Right lobe of liver (tissue), 6 donors: ENCODE data around the gene EFHD1. TPM values are rescaled to one million over a fixed set of nuclear protein-coding genes. Genes with fewer than 3 reads are reported as not detected.
"Not testable (repeated sequence)": the region's sequence is repeated elsewhere in the genome, so short reads cannot be mapped to it uniquely, and the experiment has no call there.

Experiments
- ATAC-seq, 4 donors: fragments of 200-7000 bp; cut with Tn5 transposase; one replicate each; pipeline ENCODE4 v1.9.1; 2020; ENCODE audit warnings: mild to moderate bottlenecking in 4 of 4, moderate library complexity in 4 of 4
- DNase-seq, 3 donors: peaks; one replicate each; pipeline ENCODE4 v3.0.0-alpha.2; 2020
- H3K27ac ChIP-seq, 3 donors: fragments of 200-600 bp; one replicate each; pipeline ENCODE4 v1.8.0; 2022
- H3K27me3 ChIP-seq, 2 donors: fragments of 200-600 bp; one replicate each; pipeline ENCODE4 v1.8.0; 2022
- H3K36me3 ChIP-seq, 4 donors: fragments of 200-600 bp; sonication (generic) in 1 of 4; one replicate each; pipeline versions ENCODE4 v1.5.1 to v1.8.0; 2017 to 2022; ENCODE audit warnings: control low read depth in 1 of 4
- H3K4me1 ChIP-seq, 4 donors: fragments of 200-600 bp; sonication (generic) in 1 of 4; one replicate each; pipeline versions ENCODE4 v1.5.1 to v1.8.0; 2017 to 2022; ENCODE audit warnings: control low read depth in 1 of 4
- H3K4me3 ChIP-seq, 3 donors: fragments of 200-600 bp; one replicate each; pipeline ENCODE4 v1.8.0; 2022
- H3K9me3 ChIP-seq, 4 donors: fragments of 200-600 bp; sonication (generic) in 1 of 4; one replicate each; pipeline versions ENCODE4 v1.5.1 to v1.8.0; 2017 to 2022; ENCODE audit warnings: control low read depth in 1 of 4
- CTCF ChIP-seq, 4 donors: fragments of 200-600 bp in 3 of 4; fragments of 450-650 bp in 1 of 4; IDR thresholded peaks; one replicate each; pipeline versions ENCODE4 v1.5.1 to v1.8.0; 2016 to 2022; ENCODE audit warnings: antibody characterized with exemption in 4 of 4, mild to moderate bottlenecking in 2 of 4
- POLR2A ChIP-seq: fragments of 450-650 bp; IDR thresholded peaks from one replicate; pipeline ENCODE4 v1.6.1; 2017; ENCODE audit warnings: antibody characterized with exemption, mild to moderate bottlenecking
- WGBS: methylation state at CpG from one replicate; pipeline ENCODE4 v1.1.6; 2018; ENCODE audit warnings: low coverage, low lambda C conversion rate; ENCODE audit not compliant: insufficient coverage; ENCODE audit errors: missing lambda C conversion rate; 5-methylcytosine and 5-hydroxymethylcytosine counted together
- intact Hi-C, 2 donors: fragments of 100-400 bp; cut with DNase I; formaldehyde crosslinking; loops; one replicate each; pipeline versions ENCODE4 v1.11.2 to v1.14.1; 2022
- total RNA-seq, 6 experiments: library from RNA; depleted of rRNA in 2 of 6; stranded (reverse); fragments of >200 nt in 2 of 6; fragmentation: NEBNext Ultra II Directional in 3 of 6; extraction: Animal tissue kit (Norgen Biotek cat#: 25700) in 3 of 6; gene quantifications; one replicate each; pipeline versions ENCODE4 v1.1.0 to v1.2.4, GENCODE V29; 2016 to 2023
- donor health status: DM: no; HTN: yes; CAD: no.
- donor health status: DM: no; HTN: no; CAD: no.
- donor health status: DM: no; HTN: no; CAD: no.
- donor health status: DM: no; HTN: yes; CAD: no.
- donor health status: DM: no; HTN: yes; CAD: no.

EFHD1 gene
- total RNA-seq, 6 experiments from 2014 or later, result 7.3 to 30.3 (median 10.7) TPM

GRCh38 chr2:232632229-232632903 lies 1.0 kb upstream of the EFHD1 start:
- no peak for TF ChIP-seq CTCF (IDR thresholded peaks at IDR 0.05)
- TF ChIP-seq POLR2A, result no peak
- Histone ChIP-seq H3K27ac (peak overlapping the region; percentile 47 to 77 (median 54)), H3K4me1 (peaks cover 0 to 16% (median 0%) of the 10 kb centered on the region in 4 donors), H3K36me3 (no peaks in the 10 kb centered on the region), H3K4me3 (peak overlapping the region; percentile 51 to 70 (median 65)), H3K27me3 (no peaks in the 10 kb centered on the region), H3K9me3 (no peaks in the 10 kb centered on the region)
- no peak for DNase-seq
- WGBS, result 17% methylated on average over 17 of the region's 19 CpGs
- ATAC-seq, result peak; percentile 5 to 57 (median 44)
- intact Hi-C loops, result no loop called here

GRCh38 chr2:232632904-232633412 lies 446 bp upstream of the EFHD1 start:
- H3K36me3 ChIP-seq, result no peaks in the 10 kb centered on the region
- ATAC-seq (peak; percentile 42 to 83 (median 54)), DNase-seq (peak; percentile 50 to 68 (median 67))
- no peaks in the 10 kb centered on the region for H3K9me3 ChIP-seq
- TF ChIP-seq POLR2A (no peak), CTCF (IDR thresholded peaks at IDR 0.05) (peak in 1 of 4 donors; percentile 13)
- under 1% methylated on average over 29 of the region's 40 CpGs for WGBS
- H3K4me1 ChIP-seq, result peaks cover 0 to 16% (median 0%) of the 10 kb centered on the region in 4 donors
- intact Hi-C loops, result no loop called here
- H3K27ac ChIP-seq, result peak overlapping the region; percentile 47 to 77 (median 54)
- H3K4me3 ChIP-seq, result peak overlapping the region; percentile 51 to 70 (median 65)
- H3K27me3 ChIP-seq, result no peaks in the 10 kb centered on the region

- intact Hi-C loops, result no loop called here
- Histone ChIP-seq H3K9me3 (no peaks in the 10 kb centered on the region), H3K4me1 (peaks cover 0 to 16% (median 0%) of the 10 kb centered on the region in 4 donors), H3K36me3 (no peaks in the 10 kb centered on the region), H3K27ac (peak overlapping the region; percentile 22 to 77 (median 47)), H3K27me3 (no peaks in the 10 kb centered on the region), H3K4me3 (peak overlapping the region; percentile 51 to 70 (median 65))
- ATAC-seq, result peak in 3 of 4 donors; percentile 7 to 44 (median 42)
- no peak for TF ChIP-seq POLR2A
- no peak for TF ChIP-seq CTCF (IDR thresholded peaks at IDR 0.05)
- DNase-seq, result no peak
- 6% methylated on average over 24 of the region's 61 CpGs for WGBS
Measured at GRCh38 chr2:232634206-232635150, 1.1 kb downstream of the EFHD1 start.

- H3K9me3 ChIP-seq, H3K27ac ChIP-seq, intact Hi-C loops, H3K27me3 ChIP-seq, H3K36me3 ChIP-seq, DNase-seq, ATAC-seq: not testable (repeated sequence)
- WGBS, result 79% methylated on average over 10 of the region's 10 CpGs
- Histone ChIP-seq H3K4me1 (peaks cover 0 to 16% (median 0%) of the 10 kb centered on the region in 4 donors), H3K4me3 (peak overlapping the region in 1 of 3 donors; percentile 65)
Measured at GRCh38 chr2:232635376-232635775, 2.0 kb downstream of the EFHD1 start.
